Measurements from ENCODE around the gene SPACA6.
"Not testable (repeated sequence)": the region's sequence is repeated elsewhere in the genome, so short reads cannot be mapped to it uniquely, and the experiment has no call there.

Gene SPACA6

GRCh38 chr19:51706885-51707284 is 13.8 kb downstream of the SPACA6 start:
- no peak for DNase-seq

- DNase-seq: no peak
Observed at GRCh38 chr19:51708811-51709210, 15.7 kb downstream of the SPACA6 start.

GRCh38 chr19:51709575-51709974 is 16.4 kb downstream of the SPACA6 start:
- no peak for DNase-seq

GRCh38 chr19:51710163-51710562 is 17.0 kb downstream of the SPACA6 start:
- DNase-seq: no peak

GRCh38 chr19:51711702-51712101 is 18.6 kb downstream of the SPACA6 start:
- no peak for DNase-seq

- DNase-seq: no peak
Observed at GRCh38 chr19:51712461-51713081, 19.4 kb downstream of the SPACA6 start.

- no peak for DNase-seq
Observed at GRCh38 chr19:51713319-51714285, 20.5 kb downstream of the SPACA6 start.

- no peak for DNase-seq
Observed at GRCh38 chr19:51714848-51715247, 21.7 kb downstream of the SPACA6 start.

GRCh38 chr19:51715850-51716249 is 22.7 kb downstream of the SPACA6 start:
- no peak for DNase-seq

- no peak for DNase-seq
Observed at GRCh38 chr19:51716925-51717324, 23.8 kb downstream of the SPACA6 start.

GRCh38 chr19:51719251-51719988 is 26.3 kb downstream of the SPACA6 start:
- DNase-seq: no peak

GRCh38 chr19:51721905-51722304 is 28.8 kb downstream of the SPACA6 start:
- no peak for DNase-seq

GRCh38 chr19:51722492-51722891 is 29.4 kb downstream of the SPACA6 start:
- DNase-seq: no peak

GRCh38 chr19:51724543-51724942 is 31.4 kb downstream of the SPACA6 start:
- DNase-seq: no peak

- no peak for DNase-seq
Observed at GRCh38 chr19:51726049-51726448, 32.9 kb downstream of the SPACA6 start.

GRCh38 chr19:51727349-51727880 is 34.3 kb downstream of the SPACA6 start:
- no peak for DNase-seq

- DNase-seq: no peak
Observed at GRCh38 chr19:51729781-51730180, 36.7 kb downstream of the SPACA6 start.

GRCh38 chr19:51733742-51734522 is 40.8 kb downstream of the SPACA6 start:
- DNase-seq: no peak

- peak; percentile 84 for DNase-seq
Observed at GRCh38 chr19:51735759-51736449, 42.8 kb downstream of the SPACA6 start.

GRCh38 chr19:51737389-51737788 is 44.3 kb downstream of the SPACA6 start:
- DNase-seq: no peak

GRCh38 chr19:51737924-51738323 is 44.8 kb downstream of the SPACA6 start:
- DNase-seq: no peak

GRCh38 chr19:51738523-51738922 is 45.4 kb downstream of the SPACA6 start:
- DNase-seq: not testable (repeated sequence)

Data from GF-D8 (cell line).